H1 (cell line): ENCODE results near the gene STEEP1. TPM values are rescaled to one million over a fixed set of nuclear protein-coding genes. Genes with fewer than 3 reads are reported as not detected.

Source experiments
- CTCF ChIA-PET: fragments of 300-600 bp; sonication (Branson Sonifier 250); formaldehyde crosslinking; loops from one replicate; lab custom pipeline; 2021; ENCODE audit not compliant: partially characterized antibody; lab: Charles Lee
- POLR2A ChIA-PET: fragments of 300-600 bp; sonication (Branson Sonifier 250); formaldehyde crosslinking; loops from one replicate; lab custom pipeline; 2021; ENCODE audit warnings: inconsistent platforms; ENCODE audit not compliant: partially characterized antibody; lab: Charles Lee
- DNase-seq, 2 experiments: peaks; one replicate each; pipeline versions ENCODE4 v3.0.0 to v3.0.0-alpha.2; 2010 to 2022; ENCODE audit warnings: low spot score in 2 of 2, low read depth in 1 of 2, mixed read lengths in 1 of 2
- FAIRE-seq: peaks from 2 replicates; lab custom pipeline; 2011; peaks lifted over from hg19 to GRCh38; lab: Jason Lieb, UNC
- H2AFZ ChIP-seq: 2 replicates; pipeline ENCODE4 v1.8.1; 2012; ENCODE audit warnings: low read length, inconsistent platforms
- H2AK5ac ChIP-seq: 2 replicates; pipeline ENCODE4 v1.6.1; 2013; ENCODE audit warnings: low read depth, low read length
- H2BK120ac ChIP-seq: replicated peaks from 2 replicates; pipeline ENCODE3; 2013; ENCODE audit warnings: low read depth, low read length, inconsistent platforms
- H2BK12ac ChIP-seq: 2 replicates; pipeline ENCODE4 v1.6.1; 2013; ENCODE audit warnings: low read depth, low read length
- H2BK15ac ChIP-seq: 2 replicates; pipeline ENCODE4 v1.6.1; 2013; ENCODE audit warnings: low read length
- H2BK20ac ChIP-seq: 2 replicates; pipeline ENCODE4 v1.6.1; 2013; ENCODE audit warnings: low read length
- H2BK5ac ChIP-seq: 2 replicates; pipeline ENCODE4 v1.6.1; 2013; ENCODE audit warnings: low read depth, low read length
- H3K14ac ChIP-seq: 2 replicates; pipeline ENCODE4 v1.6.1; 2013; ENCODE audit warnings: inconsistent platforms; ENCODE audit not compliant: insufficient read length
- H3K18ac ChIP-seq: 2 replicates; pipeline ENCODE4 v1.6.1; 2013; ENCODE audit warnings: low read length; ENCODE audit errors: extremely low read depth
- H3K23ac ChIP-seq: 2 replicates; pipeline ENCODE4 v1.6.1; 2013; ENCODE audit warnings: inconsistent platforms; ENCODE audit not compliant: insufficient read length
- H3K23me2 ChIP-seq: 2 replicates; pipeline ENCODE4 v1.6.1; 2013; ENCODE audit warnings: low read depth, low read length
- H3K27ac ChIP-seq: 2 replicates; pipeline ENCODE4 v1.6.1; 2011; ENCODE audit warnings: low read depth, low read length, inconsistent platforms
- H3K27me3 ChIP-seq, 4 experiments: replicated peaks in 1 of 4; 1 replicate in 1 of 4; 2 replicates in 3 of 4; pipeline versions ENCODE4 v1.6.1 to v1.8.1; 2011 to 2013; ENCODE audit warnings: low read length in 3 of 4, mild to moderate bottlenecking in 3 of 4, inconsistent platforms in 2 of 4, mixed read lengths in 2 of 4, moderate library complexity in 1 of 4; ENCODE audit not compliant: control insufficient read depth in 3 of 4, insufficient read depth in 3 of 4; ENCODE audit errors: extremely low read depth in 1 of 4
- H3K36me3 ChIP-seq, 4 experiments: 2 replicates each; pipeline versions ENCODE4 v1.6.1 to v1.8.1; 2011 to 2013; ENCODE audit warnings: mild to moderate bottlenecking in 4 of 4, low read length in 3 of 4, moderate library complexity in 2 of 4, control low read depth in 1 of 4, inconsistent platforms in 1 of 4; ENCODE audit not compliant: insufficient read depth in 4 of 4, control insufficient read depth in 2 of 4
- H3K4ac ChIP-seq: replicated peaks from 2 replicates; pipeline ENCODE3; 2013; ENCODE audit warnings: low read length, low read depth, mixed read lengths, inconsistent platforms; ENCODE audit not compliant: insufficient read length
- H3K4me1 ChIP-seq, 4 experiments: replicated peaks in 1 of 4; 1 replicate in 1 of 4; 2 replicates in 3 of 4; pipeline versions ENCODE4 v1.6.1 to v1.8.1; 2011 to 2013; ENCODE audit warnings: low read length in 3 of 4, inconsistent platforms in 2 of 4, mixed read lengths in 1 of 4; ENCODE audit not compliant: insufficient read depth in 4 of 4, control insufficient read depth in 3 of 4
- H3K4me2 ChIP-seq, 2 experiments: 2 replicates each; pipeline versions ENCODE4 v1.6.1 to v1.8.1; 2011 to 2013; ENCODE audit warnings: low read depth in 2 of 2, low read length in 2 of 2, control low read depth in 1 of 2, inconsistent platforms in 1 of 2, mild to moderate bottlenecking in 1 of 2; ENCODE audit not compliant: insufficient read depth in 1 of 2
- H3K4me3 ChIP-seq, 4 experiments: fragments of 200-600, 300-600 bp in 1 of 4; sonication (generic), shearing (Covaris generic), sonication (Bioruptor Twin) in 1 of 4; 2 replicates each; pipeline versions ENCODE4 v1.5.1 to v1.8.1; 2011 to 2016; ENCODE audit warnings: low read length in 4 of 4, low read depth in 3 of 4, control low read depth in 2 of 4, inconsistent platforms in 2 of 4, mild to moderate bottlenecking in 2 of 4, mixed read lengths in 1 of 4, moderate library complexity in 1 of 4; ENCODE audit not compliant: insufficient read depth in 2 of 4; ENCODE audit errors: extremely low read depth in 1 of 4
- H3K56ac ChIP-seq: replicated peaks from 2 replicates; pipeline ENCODE3; 2013; ENCODE audit warnings: low read depth, mild to moderate bottlenecking, mixed read lengths, low read length, inconsistent platforms; ENCODE audit not compliant: insufficient read length
- H3K79me1 ChIP-seq: 2 replicates; pipeline ENCODE4 v1.6.1; 2013; ENCODE audit warnings: low read depth, low read length, control low read depth
- H3K79me2 ChIP-seq, 2 experiments: 2 replicates each; pipeline versions ENCODE4 v1.6.1 to v1.8.1; 2012 to 2013; ENCODE audit warnings: low read length in 2 of 2, mild to moderate bottlenecking in 2 of 2, inconsistent platforms in 1 of 2; ENCODE audit not compliant: insufficient read depth in 2 of 2, control insufficient read depth in 1 of 2
- H3K9ac ChIP-seq, 4 experiments: replicated peaks in 1 of 4; 1 replicate in 1 of 4; 2 replicates in 3 of 4; pipeline versions ENCODE4 v1.6.1 to v1.8.1; 2011 to 2013; ENCODE audit warnings: low read depth in 3 of 4, low read length in 3 of 4, control low read depth in 2 of 4, mild to moderate bottlenecking in 2 of 4, moderate library complexity in 2 of 4, inconsistent platforms in 1 of 4; ENCODE audit errors: extremely low read depth in 1 of 4
- H3K9me3 ChIP-seq, 2 experiments: 2 replicates each; pipeline versions ENCODE4 v1.6.1 to v1.8.1; 2012 to 2013; ENCODE audit warnings: mild to moderate bottlenecking in 2 of 2, moderate library complexity in 2 of 2, control low read depth in 1 of 2, inconsistent platforms in 1 of 2, low read depth in 1 of 2, low read length in 1 of 2, mixed read lengths in 1 of 2; ENCODE audit not compliant: insufficient read depth in 2 of 2
- H4K20me1 ChIP-seq, 2 experiments: replicated peaks in 1 of 2; 2 replicates each; pipeline versions ENCODE3 to v1.8.1; 2011 to 2013; ENCODE audit warnings: inconsistent platforms in 2 of 2, low read length in 2 of 2, mild to moderate bottlenecking in 1 of 2; ENCODE audit not compliant: insufficient read depth in 2 of 2, control insufficient read depth in 1 of 2
- H4K5ac ChIP-seq: 2 replicates; pipeline ENCODE4 v1.6.1; 2013; ENCODE audit warnings: low read length, low read depth, mixed read lengths, inconsistent platforms; ENCODE audit not compliant: insufficient read length
- H4K8ac ChIP-seq: 2 replicates; pipeline ENCODE4 v1.8.0; 2013; ENCODE audit warnings: mild to moderate bottlenecking, moderate library complexity, low read length, inconsistent platforms; ENCODE audit not compliant: insufficient read depth; ENCODE audit errors: extremely low read depth
- H4K91ac ChIP-seq: replicated peaks from 2 replicates; pipeline ENCODE3; 2013; ENCODE audit warnings: low read length, mixed read lengths, inconsistent platforms; ENCODE audit not compliant: insufficient read length
- ASH2L ChIP-seq: fragments of 200-600, 300-600 bp; sonication (generic); IDR thresholded peaks from one replicate; pipeline ENCODE4 v1.7.1; 2017; ENCODE audit warnings: low read length
- BCL11A ChIP-seq, 2 experiments: IDR thresholded peaks; one replicate each; pipeline ENCODE4 v1.6.1; 2011; ENCODE audit warnings: low read depth in 2 of 2, low read length in 2 of 2, mild to moderate bottlenecking in 2 of 2
- CTBP2 ChIP-seq: IDR thresholded peaks from 2 replicates; pipeline ENCODE4 v1.7.0; 2011; ENCODE audit warnings: borderline replicate concordance, mild to moderate bottlenecking, moderate library complexity, mixed read lengths, low read length; ENCODE audit not compliant: insufficient read depth, insufficient read length
- EGR1 ChIP-seq: IDR thresholded peaks from 2 replicates; pipeline ENCODE4 v1.6.1; 2011; ENCODE audit warnings: low read depth, low read length, borderline replicate concordance
- NANOG ChIP-seq: IDR thresholded peaks from 2 replicates; pipeline ENCODE4 v1.6.1; 2011; ENCODE audit warnings: low read length, low read depth, mild to moderate bottlenecking, inconsistent platforms; ENCODE audit not compliant: insufficient read depth, poor library complexity, severe bottlenecking
- PHF8 ChIP-seq: fragments of 200-600 bp; sonication (generic); conservative IDR thresholded peaks from 2 replicates; pipeline ENCODE4 v1.7.1; 2012; ENCODE audit warnings: low read depth, mild to moderate bottlenecking, inconsistent platforms, low read length, moderate library complexity
- RBBP5 ChIP-seq: IDR thresholded peaks from 2 replicates; pipeline ENCODE4 v1.7.1; 2012; ENCODE audit warnings: low read depth, mild to moderate bottlenecking, inconsistent platforms, low read length, moderate library complexity, borderline replicate concordance
- RNF2 ChIP-seq: fragments of 200-900, 300-1000 bp; sonication (generic); IDR thresholded peaks from 2 replicates; pipeline ENCODE4 v1.7.1; 2016; ENCODE audit warnings: borderline replicate concordance, low read depth, mild to moderate bottlenecking, antibody characterized with exemption, low read length; ENCODE audit not compliant: poor library complexity, severe bottlenecking; ENCODE audit errors: missing control alignments
- SIN3A ChIP-seq, 2 experiments: IDR thresholded peaks in 1 of 2; conservative IDR thresholded peaks in 1 of 2; 2 replicates each; pipeline ENCODE4 v1.6.1; 2011 to 2012; ENCODE audit warnings: low read length in 2 of 2, improper control_type of control experiment in 1 of 2, low read depth in 1 of 2, mild to moderate bottlenecking in 1 of 2
- SIRT6 ChIP-seq: IDR thresholded peaks from one replicate; pipeline ENCODE4 v1.7.1; 2012; ENCODE audit warnings: low read length, inconsistent platforms
- SP2 ChIP-seq: IDR thresholded peaks from 2 replicates; pipeline ENCODE4 v1.6.1; 2012; ENCODE audit warnings: mild to moderate bottlenecking, low read length, inconsistent platforms
- TAF1 ChIP-seq: IDR thresholded peaks from 2 replicates; pipeline ENCODE4 v1.6.1; 2011; ENCODE audit warnings: mild to moderate bottlenecking, low read depth, low read length
- TEAD4 ChIP-seq: IDR thresholded peaks from 2 replicates; pipeline ENCODE4 v1.6.1; 2012; ENCODE audit warnings: low read depth, low read length, inconsistent platforms, mixed read lengths
- YY1 ChIP-seq: IDR thresholded peaks from 2 replicates; pipeline ENCODE4 v1.6.1; 2011; ENCODE audit warnings: low read depth, mild to moderate bottlenecking, low read length
- whole genome bisulfite sequencing, 2 experiments: shearing (Covaris generic) in 1 of 2; methylation state at CpG; one replicate each; pipeline versions ENCODE4 v1.1.6 to v1.1.7; 2013 to 2015; ENCODE audit warnings: low lambda C conversion rate in 2 of 2, mixed read lengths in 2 of 2, inconsistent platforms in 1 of 2, low coverage in 1 of 2, missing lambda C conversion rate in 1 of 2; ENCODE audit not compliant: insufficient replicate concordance in 2 of 2, insufficient coverage in 1 of 2, insufficient read length in 1 of 2; ENCODE audit errors: extremely low coverage in 1 of 2, missing lambda C conversion rate in 1 of 2; 5-methylcytosine and 5-hydroxymethylcytosine counted together
- polyA plus RNA-seq, 7 experiments: library from polyadenylated mRNA; depleted of rRNA in 3 of 7; stranded (reverse) in 5 of 7; unstranded in 2 of 7; fragments of >200 nt in 5 of 7; fragments of 200-250 nt in 2 of 7; gene quantifications; 1 replicate in 5 of 7; 2 replicates in 1 of 7; 4 replicates in 1 of 7; pipeline versions ENCODE4 v1.2.1 to v1.2.3, GENCODE V29; 2011 to 2013; ENCODE audit warnings: missing spikeins in 2 of 7, mixed read lengths in 2 of 7
- total RNA-seq: library from RNA; stranded (reverse); fragmentation: NEBNext Ultra II Directional; extraction: Animal tissue kit (Norgen Biotek cat#: 25700); gene quantifications from 2 replicates; pipeline ENCODE4 v1.2.1, GENCODE V29; 2021

Gene STEEP1
- total and polyA plus RNA-seq, 2 of the 8 experiments (the other 6 are each of a cell fraction or from before 2014, with no cell fraction given) = 9.2 to 29.7 TPM

GRCh38 chrX:119507206-119507605 lies 58.0 kb downstream of the STEEP1 start:
- Histone ChIP-seq H3K4ac (no peak overlapping the region), H3K14ac (no peak overlapping the region), H2AFZ (no peak overlapping the region), H3K27me3 (no peaks in the 10 kb centered on the region), H2BK5ac (no peak overlapping the region), H2BK20ac (no peak overlapping the region), H3K79me1 (no peaks in the 10 kb centered on the region), H4K8ac (no peak overlapping the region), H3K18ac (no peak overlapping the region), H3K9me3 (no peaks in the 10 kb centered on the region), H4K5ac (no peak overlapping the region), H2BK120ac (no peak overlapping the region), H3K23me2 (no peaks in the 10 kb centered on the region), H2BK15ac (no peak overlapping the region), H3K23ac (no peak overlapping the region), H2AK5ac (no peak overlapping the region), H3K4me2 (no peak overlapping the region), H2BK12ac (no peak overlapping the region), H3K27ac (no peak overlapping the region), H3K4me3 (no peak overlapping the region), H3K9ac (no peak overlapping the region), H3K4me1 (peaks cover 0 to 2% (median 0%) of the 10 kb centered on the region in 4 experiments; a peak in 1 of 7 replicates), H3K36me3 (no peaks in the 10 kb centered on the region), H4K20me1 (no peaks in the 10 kb centered on the region), H3K56ac (no peak overlapping the region), H3K79me2 (no peaks in the 10 kb centered on the region), H4K91ac (no peak overlapping the region)
- no peak for FAIRE-seq
- WGBS, 2 experiments = 91% methylated on average over 4 of the region's 6 CpGs; no CpG with 5 or more reads in 1 of the 2 experiments
- ChIA-PET POLR2A (interaction anchor here (1.5 kb wide), 1 partner anchor 68 kb away, joined by 3 read pairs; no protein-coding TSS in a partner anchor), CTCF (interaction anchor here (1.2 to 2.2 kb wide), 3 partner anchors 12 to 20 kb away, joined by 4 read pairs; no protein-coding TSS in a partner anchor)
- no peak for DNase-seq
- TF ChIP-seq SP2 (no peak), SIRT6 (no peak), BCL11A (IDR thresholded peaks at IDR 0.05; ENCODE audit: low read depth in 2 of 2, low read length in 2 of 2) (no peak), CTBP2 (no peak), SIN3A (conservative IDR thresholded peaks at IDR 0.05 in 1 of 2, IDR thresholded peaks at IDR 0.05 in 1 of 2; ENCODE audit: low read depth in 1 of 2, low read length in 2 of 2) (no peak), RBBP5 (no peak), EGR1 (no peak), TEAD4 (no peak), RNF2 (no peak), NANOG (no peak), YY1 (no peak), PHF8 (no peak), TAF1 (no peak), ASH2L (no peak)
